ENCODE data around the gene AARS2. TPM values are rescaled to one million over a fixed set of nuclear protein-coding genes. Genes with fewer than 3 reads are reported as not detected.

Gene AARS2
- total and polyA plus RNA-seq, 9 of the 15 experiments (the other 6 are each of a cell fraction or from before 2014, with no cell fraction given), result 0.97 to 34.0 (median 18.3) TPM

- TF ChIP-seq BCLAF1 (IDR thresholded peaks at IDR 0.05; ENCODE audit: borderline replicate concordance in 1 of 2, control insufficient read depth in 1 of 2, low read depth in 2 of 2, low read length in 1 of 2) (peak; percentile 1 to 44; a peak in 1 of 4 replicates), NR0B1 (IDR thresholded peaks at IDR 0.05; ENCODE audit: partially characterized antibody) (no peak), ZNF232 (CRISPR knock-in tag; IDR thresholded peaks at IDR 0.05) (peak; percentile 8; the same call in 1 of the 2 replicates), E2F8 (IDR thresholded peaks at IDR 0.05; ENCODE audit: low read depth, partially characterized antibody) (peak; percentile 47), PHTF2 (CRISPR knock-in tag; IDR thresholded peaks at IDR 0.05) (0 out of 2 replicates have a peak, but pooled peaks have one; percentile 31), CGGBP1 (CRISPR knock-in tag; IDR thresholded peaks at IDR 0.05) (0 out of 2 replicates have a peak, but pooled peaks have one; percentile 25), FIP1L1 (IDR thresholded peaks at IDR 0.05; ENCODE audit: low read depth, low read length, poor library complexity, severe bottlenecking) (peak; percentile 76), HCFC1 (IDR thresholded peaks at IDR 0.05; ENCODE audit: low read depth, low read length) (peak; percentile 12; the same call in 1 of the 2 replicates), POLR2AphosphoS5 (IDR thresholded peaks at IDR 0.05; ENCODE audit: control insufficient read depth, insufficient read depth, low read depth, low read length) (peak; percentile 49; the same call in 1 of the 2 replicates), ARID4B (CRISPR knock-in tag; IDR thresholded peaks at IDR 0.05) (0 out of 2 replicates have a peak, but pooled peaks have one; percentile 1), ZNF3 (CRISPR knock-in tag; IDR thresholded peaks at IDR 0.05) (no peak), XRCC3 (IDR thresholded peaks at IDR 0.05) (no peak), GATAD2B (IDR thresholded peaks at IDR 0.05; ENCODE audit: borderline replicate concordance) (no peak)
Observed at GRCh38 chr6:44255105-44255808, 57.9 kb downstream of the AARS2 start (continued).
